Measurements from ENCODE around the gene TBC1D8. TPM values are rescaled to one million over a fixed set of nuclear protein-coding genes. Genes with fewer than 3 reads are reported as not detected.

The TBC1D8 gene
- total and polyA plus RNA-seq, 12 donors, result 7.6 to 17.2 (median 10.8) TPM

- Histone ChIP-seq H3K27ac (no peak overlapping the region), H3K4me3 (no peak overlapping the region), H3K4me1 (replicated peaks in 1 of 2) (no peaks in the 10 kb centered on the region), H3K27me3 (no peaks in the 10 kb centered on the region), H3K36me3 (replicated peaks in 1 of 2) (no peaks in the 10 kb centered on the region), H3K9me3 (replicated peaks in 1 of 3) (no peaks in the 10 kb centered on the region)
- intact Hi-C loops (cut with DNase I), result no loop called here
- 84 to 91% (median 87%) methylated on average over 10 to 15 of the region's 15 CpGs for WGBS, 4 donors
- TF ChIP-seq POLR2A (IDR thresholded peaks at IDR 0.05) (no peak), CTCF (IDR thresholded peaks at IDR 0.05) (no peak)
- no peak for DNase-seq
Measured at GRCh38 chr2:101026923-101027469, 124.2 kb downstream of the TBC1D8 start.

DNA sequence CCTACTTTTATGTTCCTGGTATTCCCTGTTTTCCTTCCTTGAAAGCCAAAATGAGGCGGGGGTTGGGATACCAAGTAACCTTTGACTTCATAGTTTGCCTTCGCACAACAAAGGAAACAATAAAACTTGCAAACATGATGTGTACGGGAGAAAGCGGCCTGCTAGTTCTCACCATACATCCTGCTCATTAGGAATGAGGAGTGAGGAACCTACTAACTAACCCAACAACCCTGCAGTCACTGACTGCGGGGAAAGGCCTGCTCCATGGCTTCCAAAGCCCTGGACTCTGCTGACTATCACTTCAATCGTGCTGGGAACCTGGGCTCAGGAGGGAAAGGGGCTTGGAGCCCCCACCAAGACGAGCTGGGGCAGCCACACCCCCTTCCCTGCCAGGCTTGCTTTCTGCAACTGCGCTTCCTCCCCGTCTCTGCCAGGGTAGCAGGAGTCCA lies 124.9 kb downstream of the TBC1D8 start:
- intact Hi-C loops (cut with DNase I), result no loop called here
- DNase-seq, result peak in 1 of 7 donors; percentile 11
- Histone ChIP-seq H3K4me1 (replicated peaks in 1 of 2) (no peaks in the 10 kb centered on the region), H3K36me3 (replicated peaks in 1 of 2) (no peaks in the 10 kb centered on the region), H3K9me3 (replicated peaks in 1 of 3) (no peaks in the 10 kb centered on the region), H3K27me3 (no peaks in the 10 kb centered on the region), H3K27ac (no peak overlapping the region), H3K4me3 (no peak overlapping the region)
- TF ChIP-seq CTCF (IDR thresholded peaks at IDR 0.05) (no peak), POLR2A (IDR thresholded peaks at IDR 0.05) (no peak)
- 67 to 76% (median 70%) methylated on average over 9 of the region's 9 CpGs for WGBS, 4 donors

- H3K4me3 ChIP-seq, result no peak overlapping the region
- H3K27ac ChIP-seq, result no peak overlapping the region
- no peaks in the 10 kb centered on the region for H3K27me3 ChIP-seq
- TF ChIP-seq POLR2A (IDR thresholded peaks at IDR 0.05) (no peak), CTCF (IDR thresholded peaks at IDR 0.05) (no peak)
- intact Hi-C loops (cut with DNase I), result no loop called here
- H3K9me3 ChIP-seq (replicated peaks in 1 of 3), result no peaks in the 10 kb centered on the region
- DNase-seq, result no peak
- WGBS, 4 donors, result 88 to 94% (median 91%) methylated on average over 6 of the region's 6 CpGs
- no peaks in the 10 kb centered on the region for H3K4me1 ChIP-seq (replicated peaks in 1 of 2)
- H3K36me3 ChIP-seq (replicated peaks in 1 of 2), result no peaks in the 10 kb centered on the region
Measured at GRCh38 chr2:101025561-101025960, 125.6 kb downstream of the TBC1D8 start.

- H3K36me3 ChIP-seq (replicated peaks in 1 of 2), result peaks cover 0 to 7% of the 10 kb centered on the region in 2 donors
- TF ChIP-seq CTCF (IDR thresholded peaks at IDR 0.05), result no peak
- TF ChIP-seq POLR2A (IDR thresholded peaks at IDR 0.05), result no peak
- no peak for DNase-seq
- no peak overlapping the region for H3K27ac ChIP-seq
- intact Hi-C loops (cut with DNase I), result no loop called here
- H3K9me3 ChIP-seq (replicated peaks in 1 of 3), result no peaks in the 10 kb centered on the region
- WGBS, 4 donors, result 89 to 92% (median 91%) methylated on average over 6 of the region's 6 CpGs
- no peaks in the 10 kb centered on the region for H3K4me1 ChIP-seq (replicated peaks in 1 of 2)
- no peak overlapping the region for H3K4me3 ChIP-seq
- no peaks in the 10 kb centered on the region for H3K27me3 ChIP-seq
Measured at GRCh38 chr2:101023327-101024107, 127.7 kb downstream of the TBC1D8 start.
